ENCODE measurements around the gene FSTL5.

The FSTL5 gene

GRCh38 chr4:161936625-161937550, 226.9 kb downstream of the FSTL5 start:
- no peak for DNase-seq

- DNase-seq = no peak
Measured at GRCh38 chr4:161931089-161931488, 232.7 kb downstream of the FSTL5 start.

GRCh38 chr4:161929956-161930355, 233.8 kb downstream of the FSTL5 start:
- DNase-seq = no peak

- DNase-seq = no peak
Measured at GRCh38 chr4:161926033-161926828, 237.6 kb downstream of the FSTL5 start.

GRCh38 chr4:161920304-161921052, 243.3 kb downstream of the FSTL5 start:
- DNase-seq = no peak

GRCh38 chr4:161919442-161920220, 244.2 kb downstream of the FSTL5 start:
- no peak for DNase-seq

- no peak for DNase-seq
Measured at GRCh38 chr4:161916035-161916434, 247.8 kb downstream of the FSTL5 start.

- DNase-seq = no peak
Measured at GRCh38 chr4:161907590-161907955, 256.2 kb downstream of the FSTL5 start.

GRCh38 chr4:161906836-161907589, 256.8 kb downstream of the FSTL5 start:
- DNase-seq = no peak

GRCh38 chr4:161900110-161900509, 263.7 kb downstream of the FSTL5 start:
- no peak for DNase-seq

- no peak for DNase-seq
Measured at GRCh38 chr4:161894493-161895167, 269.2 kb downstream of the FSTL5 start.

- no peak for DNase-seq
Measured at GRCh38 chr4:161894014-161894413, 269.8 kb downstream of the FSTL5 start.

- no peak for DNase-seq
Measured at GRCh38 chr4:161893566-161893965, 270.2 kb downstream of the FSTL5 start.

- DNase-seq = no peak
Measured at GRCh38 chr4:161892951-161893350, 270.8 kb downstream of the FSTL5 start.

- no peak for DNase-seq
Measured at GRCh38 chr4:161883157-161883556, 280.6 kb downstream of the FSTL5 start.

- DNase-seq = no peak
Measured at GRCh38 chr4:161881370-161881769, 282.4 kb downstream of the FSTL5 start.

GRCh38 chr4:161869511-161869910, 294.3 kb downstream of the FSTL5 start:
- no peak for DNase-seq

GRCh38 chr4:161856711-161857326, 307.0 kb downstream of the FSTL5 start:
- DNase-seq = no peak

- DNase-seq = no peak
Measured at GRCh38 chr4:161850631-161851030, 313.2 kb downstream of the FSTL5 start.

GRCh38 chr4:161841759-161842158, 322.0 kb downstream of the FSTL5 start:
- DNase-seq = no peak
